GM19025 (cell line): ENCODE results near the gene SDHC.
A peak's percentile ranks its signal among the peaks of the same experiment; 100 is the strongest.
"Not testable (repeated sequence)": the region's sequence is repeated elsewhere in the genome, so short reads cannot be mapped to it uniquely, and the experiment has no call there.

Source experiments
- ATAC-seq: cut with Tn5 transposase; IDR thresholded peaks from one replicate; pipeline ENCODE4 v1.9.1; 2021; ENCODE audit warnings: mild to moderate bottlenecking, low read depth, moderate library complexity; ENCODE audit not compliant: unreplicated experiment

Gene SDHC

GRCh38 chr1:161381707-161382106 is 67.5 kb downstream of the SDHC start:
- ATAC-seq, result no peak

DNA sequence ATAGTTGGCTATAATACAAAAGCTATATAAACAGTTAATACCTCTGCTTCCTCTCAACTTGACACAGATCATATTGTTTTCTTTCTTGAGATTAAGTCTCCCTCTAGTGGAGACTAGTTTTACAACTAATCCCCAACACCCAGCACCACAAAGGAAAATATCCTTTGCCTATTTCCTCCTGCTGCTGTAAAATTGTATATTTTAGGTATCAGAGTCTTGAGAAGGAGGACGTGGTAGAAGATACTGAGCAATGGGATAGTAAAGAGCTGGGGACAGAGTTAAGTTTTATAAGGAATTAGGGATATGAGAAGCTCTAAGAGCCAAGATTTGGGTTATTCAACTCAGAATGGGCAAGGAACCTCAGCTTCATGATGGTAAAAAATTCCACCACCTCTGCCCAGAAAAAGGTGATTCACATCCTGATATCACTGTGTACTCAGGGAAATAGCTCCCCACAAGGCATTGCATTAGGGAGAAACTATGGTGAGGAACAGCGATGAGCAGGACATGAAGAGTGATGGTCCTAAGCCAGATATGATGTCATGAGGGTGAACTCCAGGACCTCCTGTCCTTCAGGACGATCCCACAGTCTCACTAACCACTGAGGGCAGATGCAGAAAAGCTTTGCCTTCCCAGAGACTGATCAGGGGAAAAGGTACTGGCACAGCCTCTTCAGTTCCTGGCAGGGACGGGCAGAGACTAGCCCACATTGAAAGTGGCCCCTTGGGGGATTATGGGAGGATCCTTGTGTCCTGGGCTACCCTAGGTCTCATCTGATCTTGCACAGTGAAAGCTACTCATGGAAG is 68.2 kb downstream of the SDHC start:
- ATAC-seq, result no peak

- ATAC-seq, result no peak
Observed at GRCh38 chr1:161388639-161389038, 74.5 kb downstream of the SDHC start.

- ATAC-seq, result not testable (repeated sequence)
Observed at GRCh38 chr1:161389158-161389557, 75.0 kb downstream of the SDHC start.

GRCh38 chr1:161389691-161390558 is 75.7 kb downstream of the SDHC start:
- ATAC-seq, result peak; percentile 85

GRCh38 chr1:161390559-161390858 is 76.3 kb downstream of the SDHC start:
- ATAC-seq, result no peak

DNA sequence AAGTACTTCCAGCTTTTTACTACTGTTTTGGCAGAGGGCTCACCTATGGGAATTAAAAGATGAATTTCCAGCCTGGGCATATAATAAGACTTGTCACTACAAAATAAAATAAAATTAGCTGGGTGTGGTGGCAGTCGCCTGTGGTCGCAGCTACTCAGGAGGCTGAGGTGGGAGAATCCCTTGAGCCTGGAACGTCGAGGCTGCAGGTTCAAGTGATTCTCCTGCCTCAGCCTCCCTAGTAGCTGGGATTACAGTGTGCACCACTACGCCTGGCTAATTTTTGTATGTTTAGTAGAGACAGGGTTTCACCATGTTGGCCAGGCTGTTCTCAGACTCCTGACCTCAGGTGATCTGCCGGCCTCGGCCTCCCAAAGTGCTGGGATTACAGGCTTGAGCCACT is 77.0 kb downstream of the SDHC start:
- ATAC-seq, result not testable (repeated sequence)

- no peak for ATAC-seq
Observed at GRCh38 chr1:161391611-161392010, 77.4 kb downstream of the SDHC start.

DNA sequence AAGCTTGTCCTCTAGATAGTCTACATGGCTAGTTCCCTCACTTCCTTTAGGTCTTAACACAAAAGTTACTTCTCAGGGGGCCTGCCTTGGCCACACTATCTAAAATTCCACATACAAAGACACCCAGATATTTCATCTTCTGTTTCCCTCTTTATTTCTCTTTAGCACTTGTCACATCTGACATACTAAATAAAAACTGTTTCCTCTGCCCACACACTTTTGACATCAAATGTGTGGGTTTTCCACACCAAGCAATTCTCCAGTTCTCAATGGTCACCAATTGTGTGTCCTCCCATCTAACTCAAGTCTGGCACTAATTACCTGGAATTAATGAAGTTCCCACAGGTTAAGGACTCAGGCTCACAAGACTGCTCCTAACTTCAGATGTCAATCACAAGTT is 79.0 kb downstream of the SDHC start:
- no peak for ATAC-seq

DNA sequence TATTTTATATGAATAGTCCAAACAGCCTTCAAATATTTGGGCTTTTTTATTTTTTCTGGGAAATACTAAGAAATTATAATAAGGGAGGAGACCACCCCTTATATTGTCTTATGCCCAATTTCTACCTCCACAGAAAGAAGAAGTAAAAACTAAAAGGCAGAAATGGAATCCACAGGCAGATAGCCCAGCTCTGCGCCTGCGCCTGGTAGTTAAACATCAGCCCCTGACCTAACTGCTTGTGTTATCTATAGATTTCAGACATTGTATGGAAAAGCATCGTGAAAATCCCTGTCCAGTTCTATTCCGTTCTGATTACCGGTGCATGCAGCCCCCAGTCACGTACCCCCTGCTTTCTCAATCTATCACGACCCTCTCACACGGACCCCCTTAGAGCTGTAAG is 82.9 kb downstream of the SDHC start:
- ATAC-seq, result not testable (repeated sequence)

- ATAC-seq, result peak; percentile 4
Observed at GRCh38 chr1:161398900-161399256, 84.7 kb downstream of the SDHC start.

DNA sequence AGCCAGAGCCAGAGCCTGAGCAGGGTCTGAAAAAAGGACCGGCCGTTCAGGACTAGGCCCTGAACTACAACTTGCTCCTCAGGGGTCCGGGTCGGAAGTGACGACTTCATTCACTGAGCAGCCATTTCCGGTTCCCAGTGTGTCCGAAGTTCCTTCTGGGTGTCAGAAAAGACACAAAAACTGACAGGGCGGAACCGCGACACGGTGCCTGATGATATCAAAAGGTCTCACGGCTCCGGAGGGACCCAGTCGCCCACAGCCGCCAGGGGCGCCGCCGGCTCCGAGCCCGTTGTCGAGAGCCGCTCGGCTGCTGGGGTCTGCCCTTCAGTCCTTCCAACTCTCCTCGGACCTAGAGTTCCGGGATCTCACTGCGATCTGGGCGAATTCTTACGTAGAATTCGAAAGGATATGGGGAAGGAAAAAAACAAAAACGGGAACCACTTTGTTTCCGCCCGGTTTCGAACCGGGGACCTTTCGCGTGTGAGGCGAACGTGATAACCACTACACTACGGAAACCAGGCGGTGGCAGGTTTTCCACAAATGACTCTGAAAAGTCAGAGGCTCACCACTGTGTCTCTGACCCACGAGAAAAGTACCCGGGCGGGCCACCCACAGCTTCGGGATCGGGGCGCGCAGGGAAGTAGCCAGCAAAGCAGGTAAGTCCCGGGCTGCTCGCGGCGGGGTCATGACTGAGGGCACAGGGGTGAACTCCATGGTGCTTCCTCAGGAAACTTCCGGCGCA is 85.2 kb downstream of the SDHC start:
- ATAC-seq, result peak; percentile 65

- ATAC-seq, result no peak
Observed at GRCh38 chr1:161402446-161402845, 88.3 kb downstream of the SDHC start.

DNA sequence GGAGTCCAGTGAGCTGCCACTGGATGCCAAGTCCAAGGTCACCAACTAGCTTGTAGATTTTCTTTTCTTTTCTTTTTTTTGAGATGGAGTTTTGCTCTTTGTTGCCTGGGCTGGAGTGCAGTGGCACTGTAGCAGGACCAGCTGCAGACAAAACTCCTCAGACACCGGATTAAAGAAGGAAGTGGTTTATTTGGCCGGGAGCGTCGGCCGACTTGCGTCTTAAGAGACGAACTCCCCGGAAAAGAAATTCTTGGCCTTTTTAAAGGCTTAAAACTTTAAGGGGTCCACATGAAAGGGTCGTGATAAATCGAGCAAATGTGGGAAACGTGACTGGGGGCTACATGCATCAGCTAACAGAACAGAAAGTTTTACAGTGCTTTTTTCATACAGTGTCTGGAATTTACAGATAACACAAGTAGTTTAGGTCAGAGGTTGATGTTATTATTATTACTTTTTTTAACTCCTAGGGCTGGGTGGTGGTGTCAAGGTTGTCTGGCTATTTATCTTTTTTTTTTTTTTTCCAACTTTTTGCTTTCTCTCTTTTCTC is 89.9 kb downstream of the SDHC start:
- no peak for ATAC-seq

DNA sequence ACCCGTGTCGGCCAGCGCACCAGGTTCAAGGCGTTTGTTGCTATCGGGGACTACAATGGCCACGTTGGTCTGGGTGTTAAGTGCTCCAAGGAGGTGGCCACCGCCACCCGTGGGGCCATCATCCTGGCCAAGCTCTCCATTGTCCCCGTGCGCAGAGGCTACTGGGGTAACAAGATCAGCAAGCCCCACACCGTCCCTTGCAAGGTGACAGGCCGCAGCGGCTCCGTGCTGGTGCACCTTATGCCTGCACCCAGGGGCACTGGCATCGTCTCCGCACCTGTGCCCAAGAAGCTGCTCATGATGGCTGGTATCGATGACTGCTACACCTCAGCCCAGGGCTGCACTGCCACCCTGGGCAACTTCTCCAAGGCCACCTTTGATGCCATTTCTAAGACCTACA is 92.4 kb downstream of the SDHC start:
- ATAC-seq, result not testable (repeated sequence)

DNA sequence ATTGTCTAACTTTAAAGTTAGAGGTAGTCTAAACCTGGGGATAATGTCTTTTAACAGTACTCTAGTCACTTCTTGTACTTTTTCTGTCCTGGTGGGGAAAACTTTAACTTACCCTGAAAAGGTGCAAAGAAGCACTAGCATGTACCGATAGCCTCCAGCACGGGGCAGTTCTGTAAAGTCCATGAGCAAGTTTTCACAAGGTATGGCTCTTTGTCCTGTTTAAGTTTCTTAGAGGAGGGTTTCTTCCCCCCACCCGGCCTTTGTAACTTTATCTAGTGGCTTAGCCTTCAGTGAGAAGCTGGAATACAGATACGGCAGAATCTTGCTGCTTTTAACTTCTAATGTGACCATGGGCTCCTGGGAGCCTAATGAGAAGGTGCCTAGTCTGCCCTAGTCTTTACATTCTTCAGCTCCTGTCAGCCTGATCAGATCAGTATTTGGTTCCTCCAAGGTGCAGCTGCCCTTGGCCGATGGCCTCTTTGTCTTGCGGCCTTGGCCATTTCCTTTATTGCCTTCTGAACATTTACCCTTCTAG is 93.3 kb downstream of the SDHC start:
- no peak for ATAC-seq

GRCh38 chr1:161408429-161409052 is 94.4 kb downstream of the SDHC start:
- no peak for ATAC-seq

DNA sequence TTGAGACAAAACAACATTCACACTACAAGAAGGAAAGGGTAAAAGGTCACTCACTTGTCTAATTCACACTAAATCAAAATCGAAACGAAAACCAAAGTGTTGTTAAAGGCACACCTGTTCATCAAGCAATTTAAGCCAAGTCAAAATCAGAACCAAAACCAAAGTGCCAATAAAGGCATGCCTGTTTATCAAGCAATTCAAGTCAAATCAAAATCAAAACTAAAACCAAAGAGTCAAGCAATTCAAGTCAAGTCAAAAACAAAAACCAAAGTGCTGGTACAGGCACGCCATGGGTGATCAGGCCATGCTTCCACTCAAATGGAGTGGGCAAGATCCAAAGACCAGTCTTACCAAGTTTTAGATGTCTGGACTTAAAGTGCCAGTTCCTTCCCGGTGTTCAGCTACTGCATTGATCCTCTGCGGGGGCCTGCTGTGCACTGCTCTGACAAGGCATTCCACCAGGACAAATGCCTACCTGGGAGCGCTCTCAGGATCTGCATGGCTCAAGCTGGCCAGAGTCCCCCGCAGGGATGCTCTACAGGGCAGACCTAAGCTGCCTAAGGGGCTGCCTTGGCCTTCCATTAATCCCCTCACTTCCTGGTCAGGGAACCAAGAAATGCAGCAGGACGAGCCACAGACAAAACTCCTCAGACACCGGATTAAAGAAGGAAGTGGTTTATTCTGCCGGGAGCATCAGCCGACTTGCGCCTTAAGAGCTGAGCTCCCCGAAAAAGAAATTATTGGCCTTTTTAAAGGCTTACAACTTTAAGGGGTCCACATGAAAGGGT is 95.9 kb downstream of the SDHC start:
- peak; percentile 84 for ATAC-seq

- ATAC-seq, result not testable (repeated sequence)
Observed at GRCh38 chr1:161410636-161410970, 96.4 kb downstream of the SDHC start.
